ENCODE results near the gene CEP43.
A peak's percentile ranks its signal among the peaks of the same experiment; 100 is the strongest.

The CEP43 gene

DNA sequence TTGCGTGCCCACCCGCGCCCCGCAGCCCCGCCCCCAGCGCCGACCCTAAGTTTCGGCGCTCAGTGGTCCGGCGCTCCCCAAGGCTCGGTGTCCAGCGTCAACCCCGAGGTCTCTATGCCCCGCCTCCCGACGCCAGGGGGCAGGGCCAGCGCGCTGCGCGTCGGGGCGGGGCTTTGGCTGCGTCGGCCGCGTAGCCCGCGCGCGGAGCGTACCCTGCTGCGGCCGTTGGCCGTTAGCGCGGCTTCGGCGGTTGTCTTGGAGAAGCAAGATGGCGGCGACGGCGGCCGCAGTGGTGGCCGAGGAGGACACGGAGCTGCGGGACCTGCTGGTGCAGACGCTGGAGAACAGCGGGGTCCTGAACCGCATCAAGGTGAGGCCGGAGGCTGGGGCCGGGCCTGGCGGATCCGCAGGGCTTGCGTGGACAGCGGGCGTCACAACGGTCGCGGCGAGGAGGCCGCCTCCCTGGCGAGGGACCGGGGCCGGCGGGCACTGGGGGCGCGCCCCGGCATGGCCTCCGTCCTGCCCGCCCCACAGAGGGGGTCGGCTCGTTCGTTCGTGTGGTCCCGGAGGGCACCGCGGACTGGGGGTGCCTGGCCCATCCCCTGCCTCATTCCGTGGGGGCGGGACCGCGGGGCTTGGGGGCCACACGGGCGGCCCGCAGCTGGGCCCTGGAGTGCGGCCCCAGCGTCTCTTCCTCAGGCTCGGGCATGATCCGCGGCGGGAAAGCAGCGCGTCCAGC lies at the start of gene CEP43:
TSS of gene CEP43 (plus strand) at position 253 of the 739 bp plus-strand sequence. CDS start at position 269, 16 bp downstream.
- DNase-seq = peak; percentile 86

DNA sequence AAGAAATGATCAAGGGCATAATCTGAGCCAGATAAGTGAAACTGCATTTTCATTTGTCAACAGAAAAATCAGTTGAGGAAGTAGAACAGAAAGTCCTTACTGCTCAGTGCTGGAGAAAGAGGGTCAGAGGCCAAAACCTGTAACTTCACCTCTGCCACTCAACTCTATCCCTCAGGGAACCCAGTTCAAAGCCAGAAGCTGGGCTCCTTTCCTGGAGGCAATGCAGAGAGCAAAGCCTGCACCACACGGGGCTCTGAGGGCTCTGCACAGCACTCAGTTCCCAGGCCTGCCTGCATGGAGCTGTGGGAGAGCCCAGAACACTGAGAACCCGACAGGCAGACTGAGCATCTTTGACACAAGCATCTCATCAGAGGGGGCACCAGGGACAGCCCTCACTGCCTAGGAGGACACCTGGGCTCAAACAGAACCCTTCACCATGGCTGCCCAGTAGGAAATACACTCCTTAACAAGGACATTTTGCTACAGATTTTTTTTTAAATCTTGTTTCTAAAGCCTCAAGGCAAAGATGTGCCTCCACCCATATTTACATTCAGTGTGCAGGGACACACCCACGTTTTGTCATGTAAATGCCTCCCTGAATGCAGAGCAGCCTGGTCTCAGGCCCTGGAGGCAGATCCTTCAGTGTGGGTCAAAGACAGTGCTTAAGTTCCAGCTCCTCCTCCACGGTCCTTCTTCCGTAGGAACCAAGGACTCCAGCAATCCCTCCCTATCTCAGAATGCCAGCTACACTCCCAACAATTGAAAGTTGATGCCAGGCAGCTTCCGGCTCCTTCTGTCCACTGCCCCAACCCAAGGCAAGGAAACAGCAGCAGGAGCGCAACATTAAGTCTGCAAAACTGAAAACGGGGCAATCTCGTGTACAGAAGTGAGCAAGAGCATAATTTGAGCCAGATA lies 49.4 kb upstream of the CEP43 start:
- no peak for DNase-seq

- DNase-seq = no peak
These were observed 48.8 kb upstream of the CEP43 start for GRCh38 chr6:166950443-166950821.

DNA sequence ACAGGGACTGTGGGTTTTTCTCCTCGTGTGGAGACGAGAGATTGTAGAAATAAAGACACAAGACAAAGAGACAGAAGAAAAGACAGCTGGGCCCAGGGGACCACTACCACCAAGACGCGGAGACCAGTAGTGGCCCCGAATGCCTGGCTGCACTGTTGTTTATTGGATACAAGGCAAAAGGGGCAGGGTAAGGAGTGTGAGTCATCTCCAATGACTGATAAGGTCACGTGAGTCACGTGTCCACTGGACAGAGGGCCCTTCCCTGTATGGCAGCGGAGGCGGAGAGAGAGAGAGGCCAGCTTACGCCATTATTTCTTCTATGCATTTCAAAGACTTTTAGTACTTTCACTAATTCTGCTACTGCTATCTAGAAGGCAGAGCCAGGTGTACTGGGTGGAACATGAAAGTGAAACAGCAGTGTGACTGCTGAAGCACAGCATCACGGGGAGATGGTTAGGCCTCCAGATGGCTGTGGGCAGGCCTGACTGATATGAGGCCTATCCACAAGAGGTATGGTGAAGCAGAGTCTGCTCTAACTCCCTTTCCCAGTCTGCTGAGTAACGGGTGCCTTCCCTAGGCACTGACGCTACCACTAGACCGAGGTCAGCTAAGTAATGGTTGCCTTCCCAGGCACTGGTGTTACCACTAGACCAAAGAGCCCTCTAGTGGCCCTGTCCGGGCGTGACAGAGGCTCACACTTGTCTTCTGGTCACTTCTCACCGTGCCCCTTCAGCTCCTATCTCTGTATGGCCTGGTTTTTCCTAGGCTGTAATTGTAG lies 48.1 kb upstream of the CEP43 start:
- DNase-seq = peak; percentile 73

GRCh38 chr6:166951670-166952060 lies 47.5 kb upstream of the CEP43 start:
- DNase-seq = no peak

GRCh38 chr6:166952121-166952520 lies 47.1 kb upstream of the CEP43 start:
- peak; percentile 48 for DNase-seq

- DNase-seq = peak; percentile 39
These were observed 46.4 kb upstream of the CEP43 start for GRCh38 chr6:166952567-166953486.

GRCh38 chr6:166954118-166954713 lies 45.0 kb upstream of the CEP43 start:
- DNase-seq = no peak

GRCh38 chr6:166955121-166955864 lies 43.9 kb upstream of the CEP43 start:
- peak; percentile 33 for DNase-seq

DNA sequence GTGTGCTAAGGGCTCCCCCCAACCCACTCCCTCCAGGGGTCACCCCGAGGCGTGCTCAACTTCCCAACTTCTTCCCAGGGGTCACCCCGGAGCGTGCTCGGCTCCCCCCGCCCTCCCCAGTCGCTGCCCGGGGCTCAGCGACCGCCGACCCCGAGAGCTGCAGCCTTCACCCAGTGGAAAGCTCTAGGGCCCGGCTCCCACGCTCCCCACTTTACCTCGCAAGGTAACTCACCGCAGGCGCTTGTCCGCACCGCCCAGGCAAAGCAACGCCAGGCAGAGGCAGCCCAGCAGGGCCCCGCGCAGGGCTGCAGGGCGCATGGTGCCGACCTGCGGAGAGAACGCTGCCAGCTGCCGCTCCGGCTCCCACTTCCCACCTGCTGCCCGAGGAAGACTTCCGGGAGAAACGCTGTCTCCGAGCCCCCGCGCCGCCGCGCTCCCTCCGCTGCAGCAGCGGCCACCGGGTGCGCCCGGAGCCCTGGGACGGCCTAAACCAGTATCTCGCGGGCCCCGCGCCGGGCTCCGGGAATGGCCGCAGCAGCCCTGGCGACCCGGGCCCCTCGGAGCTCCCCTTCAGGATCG lies 43.2 kb upstream of the CEP43 start:
- no peak for DNase-seq

DNA sequence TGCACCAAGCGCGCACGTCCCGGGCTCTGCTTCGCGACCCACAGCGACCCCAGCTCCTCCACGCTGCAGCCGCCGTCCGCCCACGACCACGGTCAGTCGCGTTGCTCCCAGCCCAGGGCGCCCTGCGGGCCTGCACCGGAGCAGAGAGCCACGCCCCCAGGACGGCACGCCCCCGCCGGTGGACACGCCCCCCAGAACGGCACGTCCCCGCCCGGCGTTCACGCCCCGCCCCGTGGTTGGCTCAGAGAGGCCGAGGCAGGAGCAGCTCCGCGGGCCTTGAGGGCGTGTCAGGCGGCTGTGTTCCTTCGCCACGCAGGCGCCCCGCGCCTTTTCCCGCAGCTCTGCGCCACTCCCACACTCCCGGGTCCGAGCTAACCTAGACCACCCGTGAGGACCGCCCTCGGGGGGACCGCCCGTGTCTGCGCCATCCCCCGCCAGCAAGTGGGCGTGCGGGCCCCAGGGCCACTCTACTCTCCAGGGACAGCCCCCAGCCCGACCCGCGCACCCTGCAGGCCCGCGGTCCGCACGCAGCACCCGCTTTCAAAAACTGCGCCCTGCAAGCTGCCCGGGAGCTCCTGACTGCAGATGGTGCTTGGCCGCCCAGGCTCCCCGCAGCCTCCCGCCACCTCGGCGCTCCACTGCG lies 42.6 kb upstream of the CEP43 start, which contains the start of gene RNASET2:
TSS of gene RNASET2 (minus strand) at position 107 of the 643 bp plus-strand sequence. CDS start 368 bp downstream, outside the sequence.
- DNase-seq = peak; percentile 100

- DNase-seq = peak; percentile 55
These were observed 42.0 kb upstream of the CEP43 start for GRCh38 chr6:166957087-166957804.

DNA sequence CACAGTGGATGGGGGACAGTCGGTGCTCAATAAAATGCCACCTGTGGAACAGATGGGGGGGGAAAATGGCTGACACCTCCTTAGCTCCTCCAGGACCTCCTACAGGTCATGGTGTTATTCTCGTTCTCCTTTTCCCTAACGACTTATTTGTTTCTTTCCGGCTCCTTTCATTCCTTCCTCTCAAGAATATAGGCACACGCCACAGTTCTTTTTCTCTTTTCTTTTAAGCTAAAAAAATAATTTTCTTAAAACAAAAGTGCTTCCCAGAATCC lies 41.5 kb upstream of the CEP43 start:
- DNase-seq = no peak

DNA sequence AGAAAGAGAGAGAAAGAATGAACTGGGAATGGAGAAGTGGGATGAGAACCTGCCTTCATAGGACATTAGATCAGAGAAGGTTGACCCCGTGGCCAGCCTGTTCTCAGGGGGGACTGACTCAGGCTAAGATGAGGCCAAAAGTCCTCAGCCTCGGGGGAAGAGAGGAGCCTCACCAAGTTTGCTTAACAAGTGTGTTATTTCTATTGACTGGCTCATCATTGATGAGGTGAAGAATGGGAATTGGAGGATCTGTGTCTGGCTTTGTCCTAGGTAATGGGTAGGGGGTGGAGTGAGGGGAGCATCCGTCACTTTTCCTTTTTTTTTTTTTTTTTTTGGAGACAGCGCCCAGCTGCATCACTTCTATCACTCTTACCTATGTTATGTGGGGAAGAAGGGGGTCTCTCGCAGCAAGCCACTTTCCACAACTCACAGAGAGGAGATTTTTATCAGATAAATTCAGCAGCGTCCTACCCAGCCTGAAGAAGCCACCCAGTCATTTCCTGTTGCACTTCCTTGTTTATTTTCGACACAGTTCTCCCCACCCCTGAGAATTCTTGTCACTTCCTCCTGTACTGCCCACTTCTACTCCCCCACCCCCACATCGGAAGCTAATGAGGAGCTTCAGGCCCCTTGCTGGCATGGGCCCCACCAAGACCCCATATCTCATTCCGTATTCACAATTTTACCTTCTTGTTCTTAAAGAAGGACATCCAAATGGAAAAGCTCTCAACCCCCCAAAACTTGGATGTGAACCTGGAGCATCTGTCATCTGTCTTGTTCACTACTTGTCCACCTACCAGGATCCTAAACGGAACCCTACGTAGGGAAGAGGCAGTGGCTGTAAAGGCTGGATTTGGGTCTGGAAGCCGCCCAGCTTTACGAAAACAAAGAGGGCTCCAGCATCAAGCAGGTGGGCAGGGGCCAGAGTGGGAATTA lies 40.0 kb upstream of the CEP43 start:
- no peak for DNase-seq

- DNase-seq = no peak
These were observed 39.1 kb upstream of the CEP43 start for GRCh38 chr6:166959911-166960608.

DNA sequence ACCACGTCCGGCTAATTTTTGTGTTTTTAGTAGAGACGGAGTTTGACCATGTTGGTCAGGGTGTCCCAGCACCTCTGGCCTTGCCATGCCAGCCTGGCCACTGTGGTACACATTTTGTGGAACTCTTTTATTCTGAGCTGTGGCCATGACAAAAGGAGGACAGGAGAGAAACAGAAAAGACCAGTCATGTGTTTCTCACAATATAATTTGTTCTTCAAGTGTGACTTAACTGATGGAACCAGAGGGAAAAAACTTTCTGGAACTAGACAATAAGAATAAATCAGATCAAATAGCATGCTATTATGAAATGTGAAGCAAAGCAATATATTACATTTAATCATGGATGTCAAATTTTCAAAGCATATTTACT lies 38.6 kb upstream of the CEP43 start:
- DNase-seq = no peak

DNA sequence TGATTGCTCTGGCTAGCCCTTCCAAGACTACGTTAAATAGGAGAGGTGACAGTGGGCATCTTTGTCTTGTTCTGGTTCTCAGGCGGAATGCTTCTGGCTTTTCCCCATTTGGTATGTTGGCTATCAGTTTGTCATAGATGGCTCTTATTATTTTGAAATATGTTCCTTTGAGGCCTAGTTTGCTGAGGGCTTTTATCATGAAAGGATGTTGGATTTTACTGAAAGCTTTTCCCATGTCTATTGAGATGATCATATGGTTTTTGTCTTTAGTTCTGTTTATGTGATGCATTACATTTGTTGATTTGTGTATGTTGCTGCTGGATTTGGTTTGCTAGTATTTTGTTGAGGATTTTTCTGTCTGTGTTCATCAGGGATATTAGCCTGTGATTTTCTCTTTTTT lies 32.9 kb upstream of the CEP43 start:
- DNase-seq = no peak

Data from stimulated activated CD4-positive, alpha-beta T cell treated with anti-CD3 and anti-CD28 coated beads, Interleukin-4, amount 100 ng/mL, for 1 hour (primary cell).